H9 (cell line): ENCODE measurements around the gene JARID2. TPM values are rescaled to one million over a fixed set of nuclear protein-coding genes. Genes with fewer than 3 reads are reported as not detected.
A peak's percentile ranks its signal among the peaks of the same experiment; 100 is the strongest.

Experiments
- DNase-seq: peaks from one replicate; pipeline ENCODE4 v3.0.0-alpha.2; 2017
- H2AFZ ChIP-seq: one replicate; pipeline ENCODE4 v1.6.1; 2013; ENCODE audit warnings: mild to moderate bottlenecking, low read length, control low read depth, moderate library complexity
- H2AK5ac ChIP-seq: 2 replicates; pipeline ENCODE4 v1.6.1; 2013; ENCODE audit warnings: low read length, control low read depth, mixed read lengths; ENCODE audit not compliant: insufficient read length
- H2BK120ac ChIP-seq: one replicate; pipeline ENCODE4 v1.6.1; 2013; ENCODE audit warnings: low read depth, mild to moderate bottlenecking, low read length, control low read depth, inconsistent platforms; ENCODE audit not compliant: poor library complexity, severe bottlenecking
- H2BK12ac ChIP-seq: 2 replicates; pipeline ENCODE4 v1.6.1; 2013; ENCODE audit warnings: low read length, control low read depth, mixed read lengths, low read depth; ENCODE audit not compliant: insufficient read length
- H2BK15ac ChIP-seq: 2 replicates; pipeline ENCODE4 v1.6.1; 2013; ENCODE audit warnings: low read depth, low read length, control low read depth
- H2BK20ac ChIP-seq: one replicate; pipeline ENCODE4 v1.6.1; 2013; ENCODE audit warnings: low read depth, mild to moderate bottlenecking, low read length, control low read depth, inconsistent platforms; ENCODE audit not compliant: poor library complexity, severe bottlenecking
- H2BK5ac ChIP-seq: 2 replicates; pipeline ENCODE4 v1.6.1; 2013; ENCODE audit warnings: low read length, control low read depth, mixed read lengths; ENCODE audit not compliant: insufficient read length
- H3K14ac ChIP-seq: 2 replicates; pipeline ENCODE4 v1.6.1; 2013; ENCODE audit warnings: low read length, control low read depth; ENCODE audit not compliant: insufficient read depth
- H3K18ac ChIP-seq: 2 replicates; pipeline ENCODE4 v1.6.1; 2013; ENCODE audit warnings: low read depth, mild to moderate bottlenecking, mixed read lengths, low read length, control low read depth; ENCODE audit not compliant: insufficient read length
- H3K23ac ChIP-seq: 2 replicates; pipeline ENCODE4 v1.6.1; 2013; ENCODE audit warnings: low read length, control low read depth, mixed read lengths, low read depth; ENCODE audit not compliant: insufficient read length
- H3K23me2 ChIP-seq: 2 replicates; pipeline ENCODE4 v1.6.1; 2013; ENCODE audit warnings: low read depth, mild to moderate bottlenecking, mixed read lengths, low read length, control low read depth; ENCODE audit not compliant: insufficient read length, poor library complexity, severe bottlenecking
- H3K27ac ChIP-seq: 2 replicates; pipeline ENCODE4 v1.5.1; 2013; ENCODE audit warnings: low read length, control low read depth, mixed read lengths, low read depth; ENCODE audit not compliant: insufficient read length
- H3K27me3 ChIP-seq: 2 replicates; pipeline ENCODE4 v1.6.1; 2013; ENCODE audit warnings: low read length, control low read depth, inconsistent platforms; ENCODE audit not compliant: insufficient read depth
- H3K4ac ChIP-seq: 2 replicates; pipeline ENCODE4 v1.6.1; 2013; ENCODE audit warnings: low read depth, mild to moderate bottlenecking, control low read depth, inconsistent platforms, low read length, moderate library complexity
- H3K4me1 ChIP-seq: 2 replicates; pipeline ENCODE4 v1.6.1; 2013; ENCODE audit warnings: low read length, control low read depth, inconsistent platforms; ENCODE audit not compliant: insufficient read depth
- H3K4me2 ChIP-seq: 2 replicates; pipeline ENCODE4 v1.6.1; 2013; ENCODE audit warnings: low read length, control low read depth, mixed read lengths; ENCODE audit not compliant: insufficient read length, insufficient read depth
- H3K56ac ChIP-seq: 2 replicates; pipeline ENCODE4 v1.6.1; 2013; ENCODE audit warnings: low read depth, mild to moderate bottlenecking, mixed read lengths, low read length, control low read depth; ENCODE audit not compliant: insufficient read length
- H3K79me1 ChIP-seq: 2 replicates; pipeline ENCODE4 v1.6.1; 2013; ENCODE audit warnings: low read depth, mild to moderate bottlenecking, moderate library complexity, low read length, control low read depth, inconsistent platforms; ENCODE audit not compliant: insufficient read depth, poor library complexity, severe bottlenecking
- H3K79me2 ChIP-seq: 2 replicates; pipeline ENCODE4 v1.6.1; 2013; ENCODE audit warnings: low read length, control low read depth, inconsistent platforms; ENCODE audit not compliant: insufficient read depth
- H3K9ac ChIP-seq: 2 replicates; pipeline ENCODE4 v1.6.1; 2013; ENCODE audit warnings: low read length, control low read depth, mixed read lengths; ENCODE audit not compliant: insufficient read length; ENCODE audit errors: extremely low read depth
- H3K9me3 ChIP-seq: one replicate; pipeline ENCODE4 v1.6.1; 2013; ENCODE audit warnings: low read depth, low read length, inconsistent platforms; ENCODE audit not compliant: control insufficient read depth
- H3T11ph ChIP-seq: one replicate; pipeline ENCODE4 v1.6.1; 2013; ENCODE audit warnings: mild to moderate bottlenecking, low read length, control low read depth, inconsistent platforms
- H4K20me1 ChIP-seq: one replicate; pipeline ENCODE4 v1.6.1; 2013; ENCODE audit not compliant: control insufficient read depth, insufficient read length, insufficient read depth
- H4K5ac ChIP-seq: 2 replicates; pipeline ENCODE4 v1.6.1; 2013; ENCODE audit warnings: low read depth, mild to moderate bottlenecking, mixed read lengths, low read length, control low read depth; ENCODE audit not compliant: insufficient read length
- H4K8ac ChIP-seq: replicated peaks from 2 replicates; pipeline ENCODE4 v1.6.1; 2013; ENCODE audit warnings: low read length, control low read depth, mixed read lengths, low read depth; ENCODE audit not compliant: insufficient read length
- H4K91ac ChIP-seq: 2 replicates; pipeline ENCODE4 v1.6.1; 2013; ENCODE audit warnings: low read depth, mild to moderate bottlenecking, moderate library complexity, mixed read lengths, low read length, control low read depth; ENCODE audit not compliant: insufficient read length
- H3K27ac Mint-ChIP-seq, 3 experiments: 2 replicates in 2 of 3; 3 replicates in 1 of 3; pipeline ENCODE4 v1.8.0; 2020 to 2021; ENCODE audit warnings: mixed read lengths in 3 of 3, mild to moderate bottlenecking in 1 of 3, moderate library complexity in 1 of 3
- H3K27me3 Mint-ChIP-seq: 2 replicates; pipeline ENCODE4 v1.8.0; 2021; ENCODE audit warnings: low read depth, mild to moderate bottlenecking, moderate library complexity, mixed read lengths
- H3K36me3 Mint-ChIP-seq, 3 experiments: 2 replicates in 2 of 3; 3 replicates in 1 of 3; pipeline ENCODE4 v1.8.0; 2020 to 2021; ENCODE audit warnings: low read depth in 3 of 3, mixed read lengths in 3 of 3; ENCODE audit not compliant: insufficient read depth in 1 of 3
- H3K4me1 Mint-ChIP-seq, 2 experiments: 2 replicates each; pipeline ENCODE4 v1.8.0; 2020; ENCODE audit warnings: mixed read lengths in 2 of 2
- H3K4me3 Mint-ChIP-seq, 2 experiments: 2 replicates in 1 of 2; 3 replicates in 1 of 2; pipeline ENCODE4 v1.8.0; 2020 to 2021; ENCODE audit warnings: mild to moderate bottlenecking in 2 of 2, mixed read lengths in 2 of 2, moderate library complexity in 1 of 2
- H3K9me3 Mint-ChIP-seq, 2 experiments: 2 replicates in 1 of 2; 3 replicates in 1 of 2; pipeline ENCODE4 v1.8.0; 2020; ENCODE audit warnings: mild to moderate bottlenecking in 2 of 2, mixed read lengths in 2 of 2, moderate library complexity in 1 of 2
- WGBS: extraction: QIAGEN DNeasy Blood & Tissue Kit; methylation state at CpG from one replicate; pipeline ENCODE4 v1.1.7; 2013; ENCODE audit warnings: missing lambda C conversion rate, low lambda C conversion rate, mixed read lengths; ENCODE audit not compliant: insufficient read length; ENCODE audit errors: extremely low coverage; 5-methylcytosine and 5-hydroxymethylcytosine counted together
- total RNA-seq: library from RNA; stranded (reverse); gene quantifications from 2 replicates; pipeline ENCODE4 v1.2.1, GENCODE V29; 2021
- TF ChIP-seq, protein P1 (sequence below): fragments of 200-600 bp; sonication (generic); conservative IDR thresholded peaks from 3 replicates; pipeline ENCODE4 v1.8.0; 2021; ENCODE audit warnings: antibody characterized with exemption, mild to moderate bottlenecking

JARID2 gene
- total RNA-seq, 1 experiment from 2014 or later, result 174 TPM

DNA sequence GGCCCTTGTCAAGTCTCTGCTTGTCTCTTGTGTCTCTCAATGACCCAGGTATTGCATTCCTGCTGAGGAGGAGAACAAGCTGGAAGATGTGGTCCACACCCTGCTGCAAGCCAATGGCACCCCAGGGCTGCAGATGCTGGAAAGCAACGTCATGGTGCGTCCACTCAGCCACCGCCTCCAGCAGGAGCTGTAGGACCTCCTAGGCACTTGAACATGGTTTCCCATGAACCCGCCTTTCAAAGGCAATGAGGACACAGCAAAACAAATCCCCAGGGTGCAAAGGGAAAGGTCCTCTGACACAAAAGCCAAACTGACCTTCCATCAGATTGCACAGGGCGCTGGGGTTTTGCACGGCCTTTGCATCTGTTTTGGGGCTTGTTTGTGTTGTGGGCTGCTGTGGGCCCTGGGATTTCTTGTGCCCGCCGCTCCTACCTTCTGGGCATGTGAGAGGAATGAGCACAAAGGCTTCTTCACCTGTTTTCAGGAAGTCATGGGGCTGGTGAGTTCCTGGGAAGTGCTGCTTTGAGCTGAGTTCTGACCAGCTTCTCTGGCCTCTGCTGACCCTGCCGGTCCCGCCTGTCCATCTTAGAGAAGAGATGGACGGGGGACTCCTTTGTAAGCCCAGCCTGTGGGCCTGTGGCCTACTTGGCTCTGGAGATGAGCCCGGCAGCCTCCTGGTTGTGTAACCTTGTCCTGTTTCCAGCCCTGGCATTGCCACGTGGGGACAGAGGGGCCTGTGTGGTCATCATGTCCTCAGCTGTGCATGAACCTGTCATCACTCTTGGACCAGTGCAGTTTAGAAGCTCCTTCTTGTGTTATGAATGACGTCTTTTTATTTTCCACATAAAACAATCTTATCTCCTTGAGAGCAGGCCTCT lies 265.6 kb downstream of the JARID2 start:
- Histone ChIP-seq H2BK20ac (no peak overlapping the region), H3K56ac (no peak overlapping the region), H3K79me2 (peaks cover 3% of the 10 kb centered on the region; the same call in 1 of the 2 replicates), H3K4me2 (no peak overlapping the region), H2BK5ac (no peak overlapping the region), H2BK12ac (no peak overlapping the region), H2BK120ac (no peak overlapping the region), H3K23me2 (no peaks in the 10 kb centered on the region), H3K14ac (no peak overlapping the region), H3K18ac (no peak overlapping the region), H4K20me1 (no peaks in the 10 kb centered on the region), H3K27me3 (no peaks in the 10 kb centered on the region), H2BK15ac (no peak overlapping the region), H3K23ac (no peak overlapping the region), H2AFZ (no peak overlapping the region), H4K8ac (no peak overlapping the region), H3K27ac (no peak overlapping the region), H2AK5ac (no peak overlapping the region), H4K91ac (no peak overlapping the region), H3K4me1 (no peaks in the 10 kb centered on the region; the same call in 1 of the 2 replicates), H3K9ac (no peak overlapping the region), H3K79me1 (no peaks in the 10 kb centered on the region), H3K9me3 (no peaks in the 10 kb centered on the region), H3T11ph (no peak overlapping the region), H3K4ac (no peak overlapping the region), H4K5ac (no peak overlapping the region)
- TF ChIP-seq, protein P1, sequence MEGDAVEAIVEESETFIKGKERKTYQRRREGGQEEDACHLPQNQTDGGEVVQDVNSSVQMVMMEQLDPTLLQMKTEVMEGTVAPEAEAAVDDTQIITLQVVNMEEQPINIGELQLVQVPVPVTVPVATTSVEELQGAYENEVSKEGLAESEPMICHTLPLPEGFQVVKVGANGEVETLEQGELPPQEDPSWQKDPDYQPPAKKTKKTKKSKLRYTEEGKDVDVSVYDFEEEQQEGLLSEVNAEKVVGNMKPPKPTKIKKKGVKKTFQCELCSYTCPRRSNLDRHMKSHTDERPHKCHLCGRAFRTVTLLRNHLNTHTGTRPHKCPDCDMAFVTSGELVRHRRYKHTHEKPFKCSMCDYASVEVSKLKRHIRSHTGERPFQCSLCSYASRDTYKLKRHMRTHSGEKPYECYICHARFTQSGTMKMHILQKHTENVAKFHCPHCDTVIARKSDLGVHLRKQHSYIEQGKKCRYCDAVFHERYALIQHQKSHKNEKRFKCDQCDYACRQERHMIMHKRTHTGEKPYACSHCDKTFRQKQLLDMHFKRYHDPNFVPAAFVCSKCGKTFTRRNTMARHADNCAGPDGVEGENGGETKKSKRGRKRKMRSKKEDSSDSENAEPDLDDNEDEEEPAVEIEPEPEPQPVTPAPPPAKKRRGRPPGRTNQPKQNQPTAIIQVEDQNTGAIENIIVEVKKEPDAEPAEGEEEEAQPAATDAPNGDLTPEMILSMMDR, result no peak
- H3K4me1 Mint-ChIP-seq, result peaks cover 23 to 24% of the 10 kb centered on the region in 2 experiments
- no peak for DNase-seq
- H3K36me3 Mint-ChIP-seq, result peaks cover 82 to 96% (median 93%) of the 10 kb centered on the region in 3 experiments
- peak overlapping the region in 2 of 3 experiments; percentile 83 to 89; a peak in 4 of 7 replicates for H3K27ac Mint-ChIP-seq
- H3K27me3 Mint-ChIP-seq, result peaks cover 1% of the 10 kb centered on the region; the same call in 1 of the 2 replicates
- H3K4me3 Mint-ChIP-seq, result no peak overlapping the region
- WGBS, result no CpG with 5 or more reads among the region's 14 CpGs
- no peaks in the 10 kb centered on the region for H3K9me3 Mint-ChIP-seq
